IMR-90 (cell line): ENCODE measurements around the gene PGS1. TPM values are rescaled to one million over a fixed set of nuclear protein-coding genes. Genes with fewer than 3 reads are reported as not detected.

ENCODE experiments used
- BHLHE40 ChIP-seq: fragments of 150-350 bp; IDR thresholded peaks from 2 replicates; pipeline ENCODE4 v1.6.1; 2016; ENCODE audit warnings: mild to moderate bottlenecking, low read depth, low read length
- CEBPB ChIP-seq: IDR thresholded peaks from 2 replicates; pipeline ENCODE4 v1.6.1; 2012; ENCODE audit warnings: low read depth, low read length, improper control_type of control experiment
- polyA plus RNA-seq, 3 experiments: library from polyadenylated mRNA; depleted of rRNA; stranded (reverse); fragments of >200 nt; gene quantifications; 2 replicates each; pipeline ENCODE4 v1.2.3, GENCODE V29; 2012; ENCODE audit warnings: low replicate concordance in 1 of 3
- total RNA-seq: library from RNA; depleted of rRNA; stranded (reverse); fragments of >200 nt; gene quantifications from 2 replicates; pipeline ENCODE4 v1.2.3, GENCODE V29; 2012
- TF ChIP-seq, protein P1 (sequence below): conservative IDR thresholded peaks from 2 replicates; pipeline ENCODE4 v1.5.1; 2012; ENCODE audit warnings: mild to moderate bottlenecking, low read depth, low read length, improper control_type of control experiment

PGS1 gene
- total and polyA plus RNA-seq, 2 of the 4 experiments (the other 2 are of a cell fraction) = 18.5 to 43.2 TPM

DNA sequence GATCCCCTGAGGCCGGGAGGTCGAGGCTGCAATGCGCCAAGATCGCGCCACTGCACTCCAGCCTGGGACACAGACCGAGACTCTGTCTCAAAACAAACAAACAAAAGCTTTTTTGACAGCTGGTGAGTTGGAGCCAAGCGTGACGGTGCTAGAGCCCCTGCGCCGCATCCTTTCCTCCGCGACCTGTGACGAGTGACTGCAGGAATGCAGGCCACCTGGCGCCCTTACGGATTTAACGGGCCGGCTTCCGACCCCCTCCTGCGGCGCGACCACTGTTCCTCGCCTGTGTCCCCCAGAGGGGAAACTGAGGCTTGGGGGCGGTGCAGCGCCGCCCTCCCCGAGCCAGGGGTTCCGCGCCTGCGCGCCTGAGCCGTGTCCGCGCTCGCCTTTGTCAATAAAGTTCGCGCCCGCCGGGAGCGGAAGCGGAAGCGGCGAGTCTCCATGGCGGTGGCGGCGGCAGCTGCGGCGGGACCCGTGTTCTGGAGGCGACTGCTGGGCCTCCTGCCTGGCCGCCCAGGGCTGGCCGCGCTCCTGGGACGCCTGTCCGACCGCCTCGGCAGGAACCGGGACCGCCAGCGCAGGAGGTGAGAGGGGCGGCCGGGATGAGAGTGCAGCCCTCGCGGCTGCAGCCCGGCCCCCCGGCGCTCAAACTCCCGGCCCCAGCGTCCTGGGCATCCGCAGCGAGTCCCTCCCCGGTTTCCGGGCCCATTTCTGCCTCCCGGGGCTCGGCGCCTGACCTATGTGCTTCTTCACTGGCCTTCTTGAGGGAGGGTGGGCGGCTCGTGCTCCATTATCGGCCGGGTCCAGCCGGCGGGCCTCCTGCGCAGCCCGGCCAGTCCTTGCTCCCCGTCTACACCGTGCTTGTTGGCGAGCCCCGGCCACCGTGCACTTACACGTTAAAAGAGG lies at the start of gene PGS1 (continued):
- TF ChIP-seq, protein P1, sequence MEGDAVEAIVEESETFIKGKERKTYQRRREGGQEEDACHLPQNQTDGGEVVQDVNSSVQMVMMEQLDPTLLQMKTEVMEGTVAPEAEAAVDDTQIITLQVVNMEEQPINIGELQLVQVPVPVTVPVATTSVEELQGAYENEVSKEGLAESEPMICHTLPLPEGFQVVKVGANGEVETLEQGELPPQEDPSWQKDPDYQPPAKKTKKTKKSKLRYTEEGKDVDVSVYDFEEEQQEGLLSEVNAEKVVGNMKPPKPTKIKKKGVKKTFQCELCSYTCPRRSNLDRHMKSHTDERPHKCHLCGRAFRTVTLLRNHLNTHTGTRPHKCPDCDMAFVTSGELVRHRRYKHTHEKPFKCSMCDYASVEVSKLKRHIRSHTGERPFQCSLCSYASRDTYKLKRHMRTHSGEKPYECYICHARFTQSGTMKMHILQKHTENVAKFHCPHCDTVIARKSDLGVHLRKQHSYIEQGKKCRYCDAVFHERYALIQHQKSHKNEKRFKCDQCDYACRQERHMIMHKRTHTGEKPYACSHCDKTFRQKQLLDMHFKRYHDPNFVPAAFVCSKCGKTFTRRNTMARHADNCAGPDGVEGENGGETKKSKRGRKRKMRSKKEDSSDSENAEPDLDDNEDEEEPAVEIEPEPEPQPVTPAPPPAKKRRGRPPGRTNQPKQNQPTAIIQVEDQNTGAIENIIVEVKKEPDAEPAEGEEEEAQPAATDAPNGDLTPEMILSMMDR = no peak
- TF ChIP-seq BHLHE40 (no peak), CEBPB (no peak)
